GM21515 (cell line): ENCODE data around the gene OSBPL8.

ENCODE experiments used
- ATAC-seq: cut with Tn5 transposase; IDR thresholded peaks from one replicate; pipeline ENCODE4 v1.9.1; 2021; ENCODE audit not compliant: unreplicated experiment

The OSBPL8 gene

DNA sequence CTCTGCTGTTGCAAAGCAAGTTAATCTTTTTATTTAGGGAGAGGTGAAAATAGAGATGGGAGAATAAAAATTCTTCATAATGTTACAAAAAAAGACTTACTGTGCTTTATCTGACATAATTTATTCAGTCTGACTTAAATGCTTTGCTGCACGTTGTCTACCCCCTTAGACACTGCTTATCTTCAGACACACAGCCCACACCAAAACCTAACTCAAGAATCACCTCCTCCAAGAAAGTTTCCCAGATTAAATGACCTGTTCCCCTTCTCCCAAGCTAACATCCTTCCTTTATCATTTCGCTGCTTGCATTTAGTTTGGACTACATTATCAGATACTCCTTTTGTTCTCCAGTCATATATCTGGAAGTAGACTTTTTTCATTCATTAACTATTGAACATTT is 3.8 kb downstream of the OSBPL8 start:
- ATAC-seq, result no peak

DNA sequence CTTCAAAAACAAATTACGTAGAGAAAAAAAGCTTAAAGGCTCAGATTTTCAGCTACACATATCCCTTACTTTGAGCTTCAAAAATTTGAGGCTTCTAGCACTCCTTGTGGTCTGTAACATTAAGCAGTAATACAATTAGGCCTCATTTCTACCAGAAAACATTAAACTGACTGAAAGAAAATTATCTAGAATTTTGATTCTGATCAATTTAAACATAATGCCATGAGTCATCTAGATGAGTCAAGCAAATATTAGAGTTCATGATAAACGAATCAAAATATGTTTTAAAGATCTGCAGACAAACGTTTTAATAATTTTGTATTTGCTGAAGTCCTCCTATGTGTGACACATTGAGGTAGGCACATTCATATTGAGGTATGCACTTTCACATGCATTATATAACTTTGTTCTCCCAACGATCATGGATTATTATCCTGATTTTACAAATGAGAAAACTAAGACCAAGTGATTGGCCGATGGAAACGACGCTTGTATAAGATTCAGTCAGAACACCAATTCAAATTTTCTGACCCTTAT is 4.3 kb downstream of the OSBPL8 start:
- ATAC-seq, result no peak

DNA sequence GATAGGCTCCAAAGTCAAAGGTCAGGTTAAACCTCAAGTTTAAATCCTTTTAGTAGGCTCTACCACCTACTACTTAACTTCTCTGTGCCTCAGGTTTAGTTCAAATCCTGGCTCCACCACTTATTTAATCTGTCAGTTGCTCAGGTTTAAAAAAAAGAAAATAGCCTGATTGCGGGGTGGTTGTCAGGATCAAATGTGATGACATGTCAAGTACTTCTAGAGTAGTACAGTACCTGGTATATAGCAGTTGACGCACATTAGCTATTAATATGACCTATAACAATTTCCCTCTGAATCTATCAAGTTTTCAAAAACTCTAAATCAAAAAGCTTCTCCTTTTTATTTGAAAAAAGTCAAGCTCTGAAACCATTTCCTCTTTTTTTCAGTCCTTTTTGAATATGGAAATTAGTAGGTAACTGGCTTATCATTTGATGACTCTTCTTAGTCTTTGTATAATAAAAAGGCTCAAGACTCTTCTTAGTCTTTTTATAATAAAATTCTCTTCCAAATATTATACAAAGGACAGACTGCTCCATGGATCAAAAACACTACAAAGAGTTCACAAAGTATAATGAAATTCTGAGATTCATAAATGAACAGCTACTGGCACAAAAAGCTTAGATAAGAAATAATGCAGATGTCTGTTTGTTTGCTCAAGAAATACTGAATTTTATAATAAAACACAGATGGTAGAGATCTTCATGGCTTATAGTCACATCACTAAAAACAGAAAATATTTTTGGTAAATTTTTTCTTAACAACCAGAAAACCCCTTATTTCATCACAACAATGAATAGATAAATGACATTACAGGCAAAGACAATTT is 5.0 kb downstream of the OSBPL8 start:
- ATAC-seq, result no peak

DNA sequence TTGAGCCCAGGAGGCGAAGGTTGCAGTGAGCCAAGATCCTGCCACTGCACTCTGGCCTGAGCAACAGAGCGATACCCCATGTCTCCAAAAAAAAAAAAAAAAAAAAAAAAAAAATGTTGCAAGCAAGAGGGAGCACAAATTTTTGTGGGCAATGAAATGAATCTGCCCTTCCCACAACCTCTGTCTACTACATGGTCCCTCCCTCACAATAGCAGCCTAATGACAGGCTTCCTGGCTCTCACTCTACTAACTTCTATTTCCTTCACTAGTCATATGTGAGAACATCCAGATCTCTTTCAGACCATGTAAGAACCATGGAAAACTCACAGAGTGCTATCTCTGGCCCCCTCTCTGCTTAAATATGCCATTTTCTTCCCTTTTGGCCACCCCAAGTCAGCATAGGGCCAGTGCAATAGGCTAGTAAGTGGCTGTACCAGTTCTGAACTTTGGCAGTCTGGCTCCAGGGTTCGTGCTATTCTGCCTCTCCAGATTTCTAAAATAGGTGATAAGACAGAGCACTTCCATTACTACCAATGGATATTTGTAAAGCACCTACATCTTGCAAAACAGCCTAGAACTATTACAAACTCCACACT is 7.1 kb downstream of the OSBPL8 start:
- no peak for ATAC-seq

DNA sequence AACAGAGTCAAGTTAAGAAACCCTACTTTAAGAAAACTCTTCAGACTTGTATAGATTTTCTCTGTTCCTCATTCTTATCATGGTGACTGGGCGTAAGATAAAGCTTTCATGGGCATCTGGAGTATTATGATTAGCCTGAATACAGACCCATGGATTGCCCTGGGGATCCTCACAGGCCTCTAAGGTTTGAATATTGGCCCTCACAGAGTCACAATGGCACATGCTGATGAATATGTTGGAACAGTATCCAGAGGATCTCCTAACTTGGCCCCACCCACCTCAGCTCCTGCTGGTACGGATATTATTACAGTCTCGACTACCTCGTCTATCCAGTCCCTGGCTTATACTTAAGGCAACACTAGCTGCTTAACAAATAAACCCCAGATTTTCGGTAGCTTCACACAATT is 8.1 kb downstream of the OSBPL8 start:
- peak; percentile 58 for ATAC-seq

DNA sequence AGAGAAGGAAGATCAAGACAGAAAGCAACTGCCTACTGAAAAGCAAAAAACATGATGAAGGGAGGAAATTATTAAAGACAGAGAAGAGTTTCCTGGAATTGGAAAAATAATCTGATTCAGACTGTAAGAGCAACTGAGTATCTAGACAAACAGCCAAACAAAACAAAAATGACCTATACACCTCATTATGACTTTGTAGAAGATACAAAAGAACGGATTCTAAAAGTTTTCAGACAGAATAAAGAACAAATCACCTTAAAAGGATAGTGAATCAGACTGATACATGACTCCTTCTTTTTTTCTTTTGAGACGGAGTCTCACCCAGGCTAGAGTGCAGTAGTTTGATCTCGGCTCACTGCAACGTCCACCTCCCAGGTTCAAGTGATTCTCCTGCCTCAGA is 10.4 kb downstream of the OSBPL8 start:
- no peak for ATAC-seq

DNA sequence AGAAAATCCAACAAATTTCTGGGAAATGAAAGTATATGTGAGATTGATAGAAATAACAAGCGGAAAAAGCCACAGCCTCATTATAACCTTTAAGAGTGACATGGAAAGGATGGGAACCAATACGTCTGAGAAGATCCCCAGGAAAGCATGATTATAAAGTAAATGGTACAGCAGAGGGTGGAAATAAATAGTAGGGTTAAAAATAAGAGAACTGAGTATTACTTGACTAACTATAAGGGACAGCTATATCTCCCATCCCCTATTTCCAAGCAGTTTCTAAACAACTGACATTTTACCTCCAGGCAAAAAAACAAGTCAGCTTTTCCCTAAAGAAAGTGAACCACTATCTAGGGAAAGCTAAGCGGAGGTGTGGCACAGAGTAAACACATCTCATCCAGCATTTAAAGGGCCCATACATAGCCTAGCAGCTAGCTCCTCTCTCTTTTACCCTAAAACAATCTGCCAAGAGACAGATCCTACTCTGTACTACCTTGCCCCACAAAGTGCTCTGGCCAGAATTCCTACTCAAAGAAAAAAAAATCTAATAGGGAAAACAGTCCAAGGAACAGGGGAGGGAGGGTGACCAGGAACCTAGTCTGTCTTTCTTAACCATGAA is 11.2 kb downstream of the OSBPL8 start:
- no peak for ATAC-seq

DNA sequence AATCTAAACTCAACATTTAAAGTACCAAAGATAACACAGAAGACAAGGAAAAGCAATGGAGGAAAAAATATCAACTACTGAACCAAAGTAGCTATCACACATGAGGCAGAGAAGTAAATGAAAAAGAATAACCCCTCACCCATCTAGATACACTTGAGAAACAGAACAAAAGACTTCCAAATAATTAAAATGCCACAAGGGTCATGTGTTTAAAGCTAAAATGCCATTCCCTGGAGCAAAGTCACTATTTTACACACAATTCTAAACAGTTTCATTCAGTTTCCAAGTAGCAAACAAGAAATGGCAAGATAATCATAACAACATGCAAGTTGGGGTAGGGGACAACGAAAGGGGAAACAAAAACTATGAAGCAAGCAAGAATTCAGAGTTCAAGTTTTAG is 12.0 kb downstream of the OSBPL8 start:
- ATAC-seq, result no peak

DNA sequence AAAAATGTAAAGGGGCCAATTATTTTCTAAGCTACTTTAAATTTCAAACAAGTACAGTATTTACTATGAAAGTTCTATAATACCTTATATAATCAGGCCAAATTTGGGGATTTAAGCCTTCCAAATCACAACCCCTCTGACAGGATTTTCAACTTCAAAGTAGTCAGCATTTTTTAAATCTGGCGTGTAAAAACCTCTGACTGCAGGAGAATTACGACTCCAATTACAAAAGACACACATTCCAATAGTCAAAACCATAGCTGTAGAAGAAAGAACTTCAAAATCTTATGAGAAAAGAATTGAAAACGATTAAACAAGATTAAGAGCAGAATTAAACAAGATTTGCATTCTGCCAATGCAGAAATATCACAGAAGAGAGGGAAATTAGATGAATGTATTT is 12.7 kb downstream of the OSBPL8 start:
- no peak for ATAC-seq

DNA sequence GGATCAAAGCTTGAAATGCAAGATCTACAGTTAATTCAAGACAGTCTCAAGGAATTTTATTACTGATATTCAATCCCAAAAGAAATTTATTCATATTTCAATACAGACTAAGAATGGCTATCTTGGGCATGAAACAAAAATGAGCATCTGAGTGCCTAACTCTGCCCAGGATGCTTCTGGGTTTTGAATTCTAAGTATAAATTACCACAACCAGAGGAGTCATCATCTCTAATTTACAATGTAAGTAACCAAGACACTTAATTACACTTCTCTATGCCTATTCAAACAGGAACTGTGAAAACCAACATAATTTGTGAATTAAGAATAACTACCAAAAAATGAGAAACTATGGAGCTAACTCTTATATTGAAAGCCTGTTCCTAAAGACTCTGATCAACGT is 14.1 kb downstream of the OSBPL8 start:
- ATAC-seq, result no peak

DNA sequence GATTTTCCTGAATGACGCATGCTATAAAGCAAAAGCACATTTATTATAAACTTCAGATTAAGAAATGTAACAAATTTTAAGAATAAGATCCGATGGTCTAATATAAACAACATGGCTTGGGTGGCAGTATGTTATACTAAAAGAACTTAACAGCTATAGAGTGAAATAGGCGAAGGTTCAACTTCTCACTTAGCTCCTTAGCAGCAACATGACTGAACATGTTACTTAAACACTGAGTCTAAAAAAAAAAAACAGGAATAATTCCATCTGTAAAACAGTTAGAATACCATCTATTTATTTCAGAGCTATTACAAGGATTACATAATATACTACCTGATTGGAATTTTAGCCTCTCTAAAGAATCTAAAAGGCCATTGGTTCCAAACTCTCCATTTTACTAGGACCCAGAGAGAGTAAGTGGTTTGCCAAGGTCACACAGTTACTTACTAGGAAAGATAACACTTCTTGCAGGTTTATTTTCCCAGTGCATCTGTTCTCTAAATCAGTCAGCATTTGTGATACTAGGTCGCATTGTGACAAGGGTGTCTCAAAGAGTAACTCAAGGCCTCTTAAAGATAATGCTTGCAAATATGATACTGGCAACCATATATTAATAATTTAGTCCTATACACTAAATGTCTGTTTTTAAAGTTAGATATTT is 14.8 kb downstream of the OSBPL8 start:
- no peak for ATAC-seq

DNA sequence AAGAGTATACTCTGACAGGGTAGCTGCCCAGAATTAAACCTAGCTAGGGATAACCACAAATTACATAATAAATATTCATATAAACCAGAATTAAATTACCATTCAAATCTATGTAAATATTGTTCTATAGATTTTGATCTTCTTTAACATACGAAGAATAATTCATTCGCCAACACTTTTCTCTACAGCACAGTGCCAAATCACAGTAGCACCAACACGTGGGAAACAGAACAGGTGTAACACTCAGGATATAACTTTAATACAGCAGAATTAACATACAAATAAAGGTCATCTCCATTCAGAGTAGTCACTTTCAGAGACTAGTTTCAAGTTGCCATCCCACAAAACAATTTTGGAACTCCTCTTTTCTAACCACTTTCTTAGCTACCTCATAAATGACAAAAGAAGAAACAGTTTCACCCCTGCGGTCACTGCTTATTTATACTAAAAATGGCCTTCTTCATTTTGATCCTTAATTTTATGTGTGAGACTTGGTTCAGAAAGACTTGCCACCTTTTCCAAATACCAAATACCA is 15.7 kb downstream of the OSBPL8 start:
- ATAC-seq, result no peak

DNA sequence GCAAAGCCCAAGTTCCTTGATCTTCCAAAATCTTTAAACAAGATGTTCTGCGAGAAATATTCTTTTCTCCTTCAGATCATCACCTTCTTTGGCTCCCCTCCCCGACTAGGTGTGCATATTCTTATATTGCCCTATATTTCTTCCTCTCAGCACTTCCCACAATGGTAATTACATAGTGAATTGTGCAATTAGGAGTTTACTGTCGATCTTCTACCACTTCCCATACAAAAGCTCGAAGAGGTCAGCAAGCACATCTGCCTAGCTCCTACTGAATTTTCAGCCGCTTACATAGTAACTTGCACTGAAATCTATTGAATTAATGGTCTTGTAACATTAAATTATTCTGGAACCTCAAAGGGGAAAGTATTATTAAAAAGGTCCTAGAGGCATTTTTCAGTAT is 16.7 kb downstream of the OSBPL8 start:
- ATAC-seq, result no peak

DNA sequence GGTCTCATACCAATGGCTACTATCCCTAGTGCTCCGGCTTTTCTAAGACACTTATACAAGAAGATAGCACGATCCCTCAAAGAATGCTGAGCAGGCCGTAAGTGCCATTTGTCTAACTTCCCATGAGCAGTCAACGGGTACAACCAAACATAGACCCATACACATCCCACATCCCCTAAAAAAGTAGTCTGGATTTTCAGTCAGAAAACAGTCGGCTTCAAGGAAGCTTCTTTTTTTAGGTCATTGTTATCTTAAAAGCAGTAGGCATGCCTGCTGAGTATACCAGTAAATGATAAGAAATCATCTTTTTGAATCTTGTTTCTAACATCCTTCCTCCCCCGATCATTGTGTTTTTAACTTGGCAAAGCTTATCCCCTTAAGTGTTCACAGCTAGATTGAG is 19.8 kb downstream of the OSBPL8 start:
- no peak for ATAC-seq

DNA sequence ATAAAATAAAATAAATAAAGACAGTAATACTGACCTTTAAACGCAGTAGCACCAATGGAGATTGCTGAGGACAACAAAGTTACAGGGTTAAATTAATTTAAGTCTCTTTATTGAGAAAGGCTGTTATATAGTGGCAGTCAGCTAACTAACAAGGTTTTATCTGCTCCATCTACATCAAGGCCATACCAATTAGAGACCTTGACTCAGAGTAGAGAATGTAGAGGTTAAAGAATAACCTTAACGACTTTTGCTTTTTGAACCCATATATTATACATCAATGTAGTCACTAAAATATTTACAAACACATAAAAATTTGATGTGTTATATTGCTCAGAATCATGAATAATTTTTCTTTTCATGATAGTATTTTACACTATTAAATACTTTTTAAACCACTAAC is 21.6 kb downstream of the OSBPL8 start:
- no peak for ATAC-seq

DNA sequence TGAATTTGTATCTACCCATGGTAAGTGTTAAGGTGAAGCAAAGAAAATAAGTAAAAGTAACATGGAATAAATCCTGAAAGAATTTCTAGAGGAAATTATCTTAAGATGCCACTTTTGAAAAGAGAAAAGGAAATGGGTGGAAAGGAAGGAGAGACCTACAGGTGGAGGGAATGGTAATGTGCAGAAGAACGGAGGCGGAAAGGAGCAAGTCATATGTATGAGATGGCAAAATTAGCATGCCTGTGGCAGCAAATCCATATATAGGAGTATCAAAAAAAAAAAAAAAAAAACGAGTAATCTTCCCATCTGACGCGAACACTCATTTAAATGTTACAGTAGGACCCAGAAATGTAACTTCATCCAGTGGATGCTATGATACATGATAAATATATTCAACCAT is 23.0 kb downstream of the OSBPL8 start:
- ATAC-seq, result no peak

DNA sequence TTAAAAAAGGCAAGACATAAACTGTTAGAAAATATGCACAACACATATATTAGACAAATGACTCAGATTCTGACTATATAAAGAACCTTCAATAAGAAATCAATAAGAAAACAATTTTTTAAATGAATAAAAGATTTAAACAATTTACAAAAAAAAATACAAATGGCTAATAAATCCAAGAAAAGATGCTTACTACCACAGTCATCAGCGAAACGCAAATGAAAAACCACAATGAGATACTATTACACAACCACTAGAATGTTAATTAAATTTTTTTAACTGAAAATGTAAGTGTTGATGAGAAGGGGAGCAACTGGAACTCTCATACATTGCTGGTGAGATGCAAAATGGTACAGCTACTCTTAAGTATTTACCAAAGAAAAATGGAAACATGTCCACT is 24.4 kb downstream of the OSBPL8 start:
- ATAC-seq, result no peak

DNA sequence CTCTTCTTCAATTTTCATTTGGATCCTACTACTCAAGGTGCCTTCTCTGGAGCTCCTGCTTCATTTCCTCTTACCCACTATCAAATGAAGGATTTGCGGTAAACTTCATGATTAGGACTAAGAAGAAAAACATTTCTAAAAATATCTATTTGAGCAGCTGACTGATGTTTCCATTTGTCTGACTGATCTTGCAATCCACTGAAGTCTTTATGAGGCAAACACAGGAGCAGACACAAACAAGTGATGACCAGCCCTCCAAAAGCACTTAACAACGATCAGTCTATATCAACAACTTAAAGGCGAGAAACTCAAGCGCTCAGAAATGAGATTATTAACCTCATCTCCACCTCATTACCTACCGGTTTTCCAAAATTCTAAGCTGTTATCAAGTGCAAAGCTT is 26.2 kb downstream of the OSBPL8 start:
- ATAC-seq, result no peak

DNA sequence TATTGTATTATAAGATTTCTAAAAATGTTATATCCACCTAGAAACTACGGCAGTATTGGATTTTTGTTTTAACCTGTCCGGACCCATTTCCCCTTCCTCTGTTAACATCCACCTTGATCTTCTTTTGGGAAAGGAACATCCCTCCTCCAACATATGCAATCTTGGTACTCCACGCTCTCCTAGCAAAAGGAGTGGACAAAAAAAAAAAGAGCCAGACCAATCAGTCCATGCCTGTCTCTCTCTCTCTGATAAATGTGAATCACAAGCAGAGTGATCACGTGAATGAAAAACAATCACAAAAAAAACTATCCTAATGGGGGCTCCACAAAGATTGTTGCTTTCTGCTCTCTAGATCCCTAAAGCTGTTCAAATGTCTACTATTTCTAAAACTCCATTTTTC is 27.1 kb downstream of the OSBPL8 start:
- ATAC-seq, result no peak

DNA sequence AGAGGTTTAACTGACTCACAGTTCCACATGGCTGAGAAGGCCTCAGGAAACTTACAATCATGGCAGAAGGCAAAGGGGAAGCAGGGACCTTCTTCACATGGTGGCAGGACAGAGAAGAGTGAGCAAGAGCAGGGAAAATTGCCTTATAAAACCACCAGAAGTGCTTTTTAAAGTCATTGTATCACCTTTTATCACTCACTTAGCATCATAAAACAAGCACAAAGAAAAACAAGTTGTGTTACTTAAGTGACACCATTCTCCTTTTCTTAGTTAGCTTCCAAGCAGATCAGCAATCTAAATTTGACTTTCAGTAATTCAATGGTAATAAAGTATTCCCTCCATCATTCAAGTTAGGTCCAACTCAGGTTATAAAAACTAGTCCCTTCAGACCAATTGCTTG is 28.5 kb downstream of the OSBPL8 start:
- no peak for ATAC-seq

DNA sequence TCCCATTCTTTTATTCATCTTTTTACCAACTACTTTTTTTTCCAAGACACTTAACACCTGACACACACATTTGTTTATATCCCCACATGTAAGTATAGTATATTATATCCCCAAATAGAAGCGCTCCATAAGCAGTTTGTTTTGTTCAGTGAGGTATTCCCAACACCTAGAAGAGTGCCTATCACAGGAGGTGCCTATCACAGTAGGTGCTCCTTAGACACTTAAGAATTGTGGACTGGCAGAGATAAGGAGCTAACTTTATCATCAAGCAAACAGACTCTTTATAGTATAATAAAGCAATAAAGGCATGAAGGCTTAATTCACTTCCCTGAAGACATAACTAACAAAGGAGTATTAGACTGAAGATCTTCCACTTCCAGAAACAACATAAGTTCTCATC is 29.1 kb downstream of the OSBPL8 start:
- ATAC-seq, result no peak
